Measurements from ENCODE around the gene GULP1.
"Not testable (repeated sequence)": the region's sequence is repeated elsewhere in the genome, so short reads cannot be mapped to it uniquely, and the experiment has no call there.

The GULP1 gene

GRCh38 chr2:188527581-188527993, 235.9 kb downstream of the GULP1 start:
- peaks cover 0 to 18% (median 10%) of the 10 kb centered on the region in 5 donors for H3K4me1 ChIP-seq (ENCODE audit: control insufficient read depth in 5 of 5, insufficient read depth in 5 of 5, low read length in 5 of 5)
- H3K27ac ChIP-seq (ENCODE audit: low read depth, low read length), result peak overlapping the region; percentile 84
- H3K4me3 ChIP-seq (ENCODE audit: low read depth in 1 of 5, low read length in 5 of 5), result peak overlapping the region; percentile 26 to 52 (median 40)
- H3K27me3 ChIP-seq (ENCODE audit: control insufficient read depth in 5 of 5, insufficient read depth in 4 of 5, low read length in 5 of 5), result no peaks in the 10 kb centered on the region
- peaks cover 0 to 9% (median 0%) of the 10 kb centered on the region in 5 donors for H3K9me3 ChIP-seq (ENCODE audit: control insufficient read depth in 5 of 5, low read length in 5 of 5)
- H3K9ac ChIP-seq (ENCODE audit: low read length in 5 of 5), result peak overlapping the region in 3 of 5 donors; percentile 20 to 66 (median 40)
- no peaks in the 10 kb centered on the region for H3K36me3 ChIP-seq (ENCODE audit: control insufficient read depth in 5 of 5, insufficient read depth in 5 of 5, low read length in 5 of 5)

- Histone ChIP-seq H3K4me3 (ENCODE audit: low read depth in 1 of 5, low read length in 5 of 5) (no peak overlapping the region), H3K27me3 (ENCODE audit: control insufficient read depth in 5 of 5, insufficient read depth in 4 of 5, low read length in 5 of 5) (no peaks in the 10 kb centered on the region), H3K36me3 (ENCODE audit: control insufficient read depth in 5 of 5, insufficient read depth in 5 of 5, low read length in 5 of 5) (no peaks in the 10 kb centered on the region), H3K27ac (ENCODE audit: low read depth, low read length) (no peak overlapping the region), H3K9me3 (ENCODE audit: control insufficient read depth in 5 of 5, low read length in 5 of 5) (peaks cover 0 to 9% (median 0%) of the 10 kb centered on the region in 5 donors), H3K9ac (ENCODE audit: low read length in 5 of 5) (no peak overlapping the region), H3K4me1 (ENCODE audit: control insufficient read depth in 5 of 5, insufficient read depth in 5 of 5, low read length in 5 of 5) (peaks cover 0 to 15% (median 10%) of the 10 kb centered on the region in 5 donors)
Observed at GRCh38 chr2:188529710-188530109, 238.0 kb downstream of the GULP1 start.

DNA sequence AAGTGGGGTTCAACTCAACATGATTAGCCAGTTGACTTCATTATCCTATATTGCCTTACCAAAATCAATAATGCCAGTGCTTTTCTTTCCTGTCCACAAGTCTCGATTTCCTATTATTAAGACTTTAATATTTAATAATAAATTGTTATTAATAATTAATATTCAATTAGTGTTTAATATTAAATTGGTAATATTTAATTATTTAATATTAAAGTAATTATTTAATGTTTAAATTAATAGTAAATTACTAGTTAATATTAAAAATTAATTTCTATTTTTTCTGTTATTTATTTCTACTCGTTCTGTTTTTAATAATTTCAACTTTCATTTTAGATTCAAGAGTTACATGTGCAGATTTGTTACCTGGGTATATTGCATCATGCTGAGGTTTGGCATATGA, 243.2 kb downstream of the GULP1 start:
- peaks cover 0 to 12% (median 3%) of the 10 kb centered on the region in 5 donors for H3K9me3 ChIP-seq (ENCODE audit: control insufficient read depth in 5 of 5, low read length in 5 of 5)
- no peaks in the 10 kb centered on the region for H3K27me3 ChIP-seq (ENCODE audit: control insufficient read depth in 5 of 5, insufficient read depth in 4 of 5, low read length in 5 of 5)
- H3K36me3 ChIP-seq (ENCODE audit: control insufficient read depth in 5 of 5, insufficient read depth in 5 of 5, low read length in 5 of 5), result no peaks in the 10 kb centered on the region
- H3K27ac ChIP-seq (ENCODE audit: low read depth, low read length), result no peak overlapping the region
- no peaks in the 10 kb centered on the region for H3K4me1 ChIP-seq (ENCODE audit: control insufficient read depth in 5 of 5, insufficient read depth in 5 of 5, low read length in 5 of 5)
- H3K9ac ChIP-seq (ENCODE audit: low read length in 5 of 5), result no peak overlapping the region
- H3K4me3 ChIP-seq (ENCODE audit: low read depth in 1 of 5, low read length in 5 of 5), result no peak overlapping the region

DNA sequence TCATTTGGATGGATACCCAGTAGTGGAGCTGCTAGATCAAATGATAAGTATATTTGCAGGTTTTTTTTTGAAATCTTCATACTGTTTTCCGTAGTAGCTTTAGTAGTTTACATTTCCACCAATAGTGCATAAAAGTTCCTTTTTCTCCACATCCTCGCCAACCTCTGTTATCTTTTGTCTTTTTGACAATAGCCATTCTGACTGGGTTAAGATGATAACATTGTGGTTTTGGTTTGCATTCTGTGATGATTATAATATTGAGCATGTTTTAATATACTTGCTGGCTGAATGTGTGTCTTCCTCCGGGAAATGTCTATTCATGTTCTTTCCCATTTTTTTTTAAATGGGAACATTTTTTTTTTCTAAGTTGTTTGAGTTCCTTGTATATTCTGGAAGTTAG, 260.0 kb downstream of the GULP1 start:
- no peaks in the 10 kb centered on the region for H3K27me3 ChIP-seq (ENCODE audit: control insufficient read depth in 5 of 5, insufficient read depth in 4 of 5, low read length in 5 of 5)

GRCh38 chr2:188557081-188557480, 265.4 kb downstream of the GULP1 start:
- no peak overlapping the region for H3K4me3 ChIP-seq (ENCODE audit: low read depth in 1 of 5, low read length in 5 of 5)
- no peaks in the 10 kb centered on the region for H3K4me1 ChIP-seq (ENCODE audit: control insufficient read depth in 5 of 5, insufficient read depth in 5 of 5, low read length in 5 of 5)
- H3K36me3 ChIP-seq (ENCODE audit: control insufficient read depth in 5 of 5, insufficient read depth in 5 of 5, low read length in 5 of 5), result peaks cover 0 to 3% (median 0%) of the 10 kb centered on the region in 5 donors
- H3K27me3 ChIP-seq (ENCODE audit: control insufficient read depth in 5 of 5, insufficient read depth in 4 of 5, low read length in 5 of 5), result no peaks in the 10 kb centered on the region
- H3K9me3 ChIP-seq (ENCODE audit: control insufficient read depth in 5 of 5, low read length in 5 of 5), result no peaks in the 10 kb centered on the region
- H3K9ac ChIP-seq (ENCODE audit: low read length in 5 of 5), result no peak overlapping the region
- no peak overlapping the region for H3K27ac ChIP-seq (ENCODE audit: low read depth, low read length)

More for the DNA sequence above, 260.0 kb downstream of the GULP1 start:
- Histone ChIP-seq H3K36me3 (ENCODE audit: control insufficient read depth in 5 of 5, insufficient read depth in 5 of 5, low read length in 5 of 5) (no peaks in the 10 kb centered on the region), H3K4me3 (ENCODE audit: low read depth in 1 of 5, low read length in 5 of 5) (no peak overlapping the region), H3K9me3 (ENCODE audit: control insufficient read depth in 5 of 5, low read length in 5 of 5) (no peaks in the 10 kb centered on the region), H3K9ac (ENCODE audit: low read length in 5 of 5) (no peak overlapping the region), H3K4me1 (ENCODE audit: control insufficient read depth in 5 of 5, insufficient read depth in 5 of 5, low read length in 5 of 5) (peaks cover 0 to 5% (median 0%) of the 10 kb centered on the region in 5 donors), H3K27ac (ENCODE audit: low read depth, low read length) (no peak overlapping the region)

GRCh38 chr2:188559455-188559854, 267.8 kb downstream of the GULP1 start:
- not testable (repeated sequence) for H3K4me3 ChIP-seq (ENCODE audit: low read depth in 1 of 5, low read length in 5 of 5); H3K27ac ChIP-seq (ENCODE audit: low read depth, low read length); H3K9me3 ChIP-seq (ENCODE audit: control insufficient read depth in 5 of 5, low read length in 5 of 5); H3K9ac ChIP-seq (ENCODE audit: low read length in 5 of 5); H3K4me1 ChIP-seq (ENCODE audit: control insufficient read depth in 5 of 5, insufficient read depth in 5 of 5, low read length in 5 of 5); H3K27me3 ChIP-seq (ENCODE audit: control insufficient read depth in 5 of 5, insufficient read depth in 4 of 5, low read length in 5 of 5); H3K36me3 ChIP-seq (ENCODE audit: control insufficient read depth in 5 of 5, insufficient read depth in 5 of 5, low read length in 5 of 5)

- Histone ChIP-seq H3K9me3 (ENCODE audit: control insufficient read depth in 5 of 5, low read length in 5 of 5) (no peaks in the 10 kb centered on the region), H3K4me1 (ENCODE audit: control insufficient read depth in 5 of 5, insufficient read depth in 5 of 5, low read length in 5 of 5) (no peaks in the 10 kb centered on the region), H3K9ac (ENCODE audit: low read length in 5 of 5) (no peak overlapping the region), H3K27me3 (ENCODE audit: control insufficient read depth in 5 of 5, insufficient read depth in 4 of 5, low read length in 5 of 5) (no peaks in the 10 kb centered on the region), H3K27ac (ENCODE audit: low read depth, low read length) (no peak overlapping the region), H3K4me3 (ENCODE audit: low read depth in 1 of 5, low read length in 5 of 5) (no peak overlapping the region), H3K36me3 (ENCODE audit: control insufficient read depth in 5 of 5, insufficient read depth in 5 of 5, low read length in 5 of 5) (peaks cover 0 to 3% (median 0%) of the 10 kb centered on the region in 5 donors)
Observed at GRCh38 chr2:188561473-188561979, 269.9 kb downstream of the GULP1 start.

GRCh38 chr2:188569431-188570165, 277.9 kb downstream of the GULP1 start:
- H3K4me1 ChIP-seq (ENCODE audit: control insufficient read depth in 5 of 5, insufficient read depth in 5 of 5, low read length in 5 of 5), result peaks cover 0 to 10% (median 0%) of the 10 kb centered on the region in 5 donors
- no peaks in the 10 kb centered on the region for H3K9me3 ChIP-seq (ENCODE audit: control insufficient read depth in 5 of 5, low read length in 5 of 5)
- no peaks in the 10 kb centered on the region for H3K27me3 ChIP-seq (ENCODE audit: control insufficient read depth in 5 of 5, insufficient read depth in 4 of 5, low read length in 5 of 5)
- H3K4me3 ChIP-seq (ENCODE audit: low read depth in 1 of 5, low read length in 5 of 5), result peak overlapping the region in 4 of 5 donors; percentile 0 to 47 (median 30)
- peak overlapping the region; percentile 47 for H3K27ac ChIP-seq (ENCODE audit: low read depth, low read length)
- no peaks in the 10 kb centered on the region for H3K36me3 ChIP-seq (ENCODE audit: control insufficient read depth in 5 of 5, insufficient read depth in 5 of 5, low read length in 5 of 5)
- H3K9ac ChIP-seq (ENCODE audit: low read length in 5 of 5), result no peak overlapping the region

DNA sequence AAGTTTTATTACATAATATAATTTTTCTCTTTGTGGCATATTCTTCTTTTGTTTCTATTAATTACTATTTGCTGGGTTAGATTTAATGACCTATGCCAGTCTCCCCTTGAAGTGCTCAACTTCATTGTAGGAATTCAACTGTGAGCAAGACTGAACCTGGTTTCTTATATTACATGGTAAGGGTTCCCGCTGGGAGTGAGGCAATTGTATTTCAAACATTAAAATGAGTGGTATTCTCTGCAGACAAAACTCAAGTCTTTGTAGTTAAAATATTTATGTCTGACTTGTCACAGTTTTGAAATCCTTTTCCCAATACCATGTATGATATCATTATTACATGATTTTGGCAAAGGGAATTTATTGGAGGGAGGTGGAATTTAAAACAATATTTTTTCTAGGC, 278.7 kb downstream of the GULP1 start:
- Histone ChIP-seq H3K27me3 (ENCODE audit: control insufficient read depth in 5 of 5, insufficient read depth in 4 of 5, low read length in 5 of 5) (no peaks in the 10 kb centered on the region), H3K9me3 (ENCODE audit: control insufficient read depth in 5 of 5, low read length in 5 of 5) (no peaks in the 10 kb centered on the region), H3K4me3 (ENCODE audit: low read depth in 1 of 5, low read length in 5 of 5) (no peak overlapping the region), H3K36me3 (ENCODE audit: control insufficient read depth in 5 of 5, insufficient read depth in 5 of 5, low read length in 5 of 5) (no peaks in the 10 kb centered on the region), H3K9ac (ENCODE audit: low read length in 5 of 5) (no peak overlapping the region), H3K27ac (ENCODE audit: low read depth, low read length) (no peak overlapping the region), H3K4me1 (ENCODE audit: control insufficient read depth in 5 of 5, insufficient read depth in 5 of 5, low read length in 5 of 5) (peaks cover 0 to 10% (median 0%) of the 10 kb centered on the region in 5 donors)

GRCh38 chr2:188571543-188572303, 280.0 kb downstream of the GULP1 start:
- Histone ChIP-seq H3K27ac (ENCODE audit: low read depth, low read length) (no peak overlapping the region), H3K4me1 (ENCODE audit: control insufficient read depth in 5 of 5, insufficient read depth in 5 of 5, low read length in 5 of 5) (peaks cover 0 to 10% (median 0%) of the 10 kb centered on the region in 5 donors), H3K9me3 (ENCODE audit: control insufficient read depth in 5 of 5, low read length in 5 of 5) (no peaks in the 10 kb centered on the region), H3K27me3 (ENCODE audit: control insufficient read depth in 5 of 5, insufficient read depth in 4 of 5, low read length in 5 of 5) (no peaks in the 10 kb centered on the region), H3K4me3 (ENCODE audit: low read depth in 1 of 5, low read length in 5 of 5) (no peak overlapping the region), H3K36me3 (ENCODE audit: control insufficient read depth in 5 of 5, insufficient read depth in 5 of 5, low read length in 5 of 5) (no peaks in the 10 kb centered on the region), H3K9ac (ENCODE audit: low read length in 5 of 5) (no peak overlapping the region)
